ENCODE data around the gene DDAH2. TPM values are rescaled to one million over a fixed set of nuclear protein-coding genes. Genes with fewer than 3 reads are reported as not detected.

The DDAH2 gene
- total RNA-seq, 1 experiment from 2014 or later, result 43.4 TPM

- Histone ChIP-seq H3K4me1 (ENCODE audit: control insufficient read depth in 1 of 2, insufficient read depth in 2 of 2, low read length in 2 of 2) (peaks cover 34 to 45% of the 10 kb centered on the region in 2 experiments), H2AFZ (ENCODE audit: low read depth, low read length, poor library complexity, severe bottlenecking) (peak overlapping the region; percentile 79), H3K27me3 (ENCODE audit: insufficient read depth, low read length) (no peaks in the 10 kb centered on the region), H3K4me3 (replicated peaks in 1 of 2; ENCODE audit: low read depth in 1 of 2, low read length in 2 of 2) (0 out of 4 replicates have a peak overlapping the region, but pooled peaks of 1 of the 2 experiments have one; percentile 15), H3K79me2 (ENCODE audit: insufficient read depth, low read length) (no peaks in the 10 kb centered on the region), H3K9ac (ENCODE audit: low read length) (peak overlapping the region; percentile 28), H3K4me2 (ENCODE audit: low read length) (peak overlapping the region; percentile 67), H4K20me1 (ENCODE audit: insufficient read depth) (no peaks in the 10 kb centered on the region), H3K36me3 (ENCODE audit: control insufficient read depth in 1 of 2, insufficient read depth in 2 of 2, low read length in 2 of 2) (no peaks in the 10 kb centered on the region), H3K9me2 (ENCODE audit: insufficient read depth) (no peaks in the 10 kb centered on the region), H3K9me3 (ENCODE audit: control insufficient read depth in 1 of 2, insufficient read depth in 1 of 2, low read depth in 1 of 2, low read length in 2 of 2) (no peaks in the 10 kb centered on the region), H3K27ac (ENCODE audit: low read depth, low read length) (no peak overlapping the region)
- ATAC-seq (peak; percentile 6; the same call in 1 of the 2 replicates), DNase-seq (ENCODE audit: low read depth, low spot score) (no peak)
- intact Hi-C loops (cut with micrococcal nuclease), result no loop called here
- POLR2A ChIA-PET, result interaction anchor here (1.0 to 1.2 kb wide), 2 partner anchors 10 to 113 kb away, joined by 5 read pairs; partner anchors contain the start of genes ABHD16A and HSPA1B
- BruUV-seq (replicated peaks), result no TSS peak
- CTCF ChIA-PET, result no interaction called here
- RAD21 ChIA-PET (ENCODE audit: low non-redundant PET in 1 of 2, low total read pairs in 2 of 2, uncharacterized antibody in 2 of 2, unreplicated experiment in 2 of 2), result no interaction called here
- TF ChIP-seq ATF3 (IDR thresholded peaks at IDR 0.05) (no peak), SIN3A (IDR thresholded peaks at IDR 0.05; ENCODE audit: low read depth) (no peak), EGR1 (IDR thresholded peaks at IDR 0.05; ENCODE audit: low read depth) (no peak), EZH2phosphoT487 (IDR thresholded peaks at IDR 0.05; ENCODE audit: borderline replicate concordance) (no peak), CTCF (IDR thresholded peaks at IDR 0.05 in 2 of 3, conservative IDR thresholded peaks at IDR 0.05 in 1 of 3; ENCODE audit: borderline replicate concordance in 1 of 3, insufficient read depth in 1 of 3, low read depth in 2 of 3, low read length in 2 of 3) (no peak), RAD21 (IDR thresholded peaks at IDR 0.05; ENCODE audit: low read depth) (no peak), CEBPB (IDR thresholded peaks at IDR 0.05; ENCODE audit: low read depth) (no peak), POLR2A (IDR thresholded peaks at IDR 0.05; ENCODE audit: borderline replicate concordance, extremely low read depth, insufficient read depth, insufficient read length) (no peak)
Measured at GRCh38 chr6:31713991-31714684, 15.0 kb downstream of the DDAH2 start.
